HG03097 (cell line): ENCODE measurements around the gene ABCA10.

ENCODE experiments used
- ATAC-seq: cut with Tn5 transposase; IDR thresholded peaks from one replicate; pipeline ENCODE4 v1.9.1; 2021; ENCODE audit not compliant: unreplicated experiment, low FRiP score

The ABCA10 gene

GRCh38 chr17:69105907-69106730 is 122.5 kb downstream of the ABCA10 start:
- ATAC-seq: no peak

- ATAC-seq: no peak
Observed at GRCh38 chr17:69103557-69104233, 124.9 kb downstream of the ABCA10 start.

- ATAC-seq: no peak
Observed at GRCh38 chr17:69098625-69099024, 130.0 kb downstream of the ABCA10 start.
